GM19023 (cell line): Measurements from ENCODE around the gene SLC17A4.
"Not testable (repeated sequence)": the region's sequence is repeated elsewhere in the genome, so short reads cannot be mapped to it uniquely, and the experiment has no call there.

Experiments
- ATAC-seq: cut with Tn5 transposase; IDR thresholded peaks from one replicate; pipeline ENCODE4 v1.9.1; 2021; ENCODE audit warnings: mild to moderate bottlenecking, moderate library complexity; ENCODE audit not compliant: unreplicated experiment

The SLC17A4 gene

GRCh38 chr6:25754535-25754934, at the start of gene SLC17A4:
SLC17A4 (plus strand) TSS chr6:25754742; CDS start chr6:25761963, 7,221 bp downstream.
- ATAC-seq = no peak

DNA sequence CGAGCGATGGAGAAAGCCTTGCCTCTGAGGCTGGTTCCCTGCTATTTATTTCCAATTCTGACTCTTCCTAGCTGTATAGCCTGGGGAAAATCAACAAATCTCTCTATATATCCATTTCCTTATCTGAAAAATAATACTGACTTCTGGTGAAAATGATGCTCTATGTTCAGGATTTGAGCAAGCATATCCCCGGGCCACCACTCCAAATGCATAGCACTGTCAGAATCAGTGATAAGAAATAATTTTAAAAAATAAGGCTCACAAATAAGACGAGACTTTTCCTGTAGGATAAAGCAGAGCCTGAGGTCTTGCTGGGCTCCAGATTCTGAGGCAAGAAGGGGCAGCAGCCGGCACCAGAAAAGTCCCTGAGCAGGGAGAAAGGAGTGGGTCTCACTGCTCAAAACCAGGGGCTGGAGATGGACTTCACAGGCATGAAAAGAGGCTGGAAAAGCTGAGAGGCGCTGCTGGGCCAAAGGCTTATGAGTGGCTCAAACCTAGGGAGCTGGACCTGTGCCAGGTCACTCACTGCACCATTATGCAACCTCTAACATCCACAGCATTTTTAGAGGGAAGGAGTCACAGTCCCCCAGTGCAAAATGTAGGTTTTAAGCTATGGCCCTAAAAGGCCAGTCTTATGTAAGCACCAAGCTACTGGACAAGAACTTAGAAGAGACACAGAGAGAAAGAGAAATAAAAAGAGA, 48.1 kb upstream of the SLC17A4 start:
- no peak for ATAC-seq

- no peak for ATAC-seq
Measured at GRCh38 chr6:25709761-25710160, 44.8 kb upstream of the SLC17A4 start.

GRCh38 chr6:25710287-25710686, 44.3 kb upstream of the SLC17A4 start:
- no peak for ATAC-seq

GRCh38 chr6:25713824-25714223, 40.7 kb upstream of the SLC17A4 start:
- ATAC-seq = no peak

DNA sequence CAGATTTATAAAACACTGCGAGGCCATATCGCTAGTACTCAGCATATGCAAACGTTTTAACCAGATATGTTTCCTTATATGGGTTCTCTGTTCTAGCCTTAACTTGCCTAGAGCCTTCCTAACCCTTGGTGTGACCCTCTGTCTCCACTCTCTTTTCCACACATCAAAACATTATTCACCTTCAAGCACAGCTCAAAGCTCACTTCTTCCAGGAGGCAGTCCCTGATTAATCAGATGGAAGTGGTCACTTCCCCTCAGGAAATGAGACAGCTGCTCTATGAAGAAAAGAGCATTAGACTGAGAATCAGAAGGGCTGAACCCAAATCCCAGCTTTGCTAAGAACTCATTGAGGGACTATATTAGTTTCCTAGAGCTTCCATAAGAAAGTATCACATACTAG, 39.8 kb upstream of the SLC17A4 start:
- ATAC-seq = no peak

DNA sequence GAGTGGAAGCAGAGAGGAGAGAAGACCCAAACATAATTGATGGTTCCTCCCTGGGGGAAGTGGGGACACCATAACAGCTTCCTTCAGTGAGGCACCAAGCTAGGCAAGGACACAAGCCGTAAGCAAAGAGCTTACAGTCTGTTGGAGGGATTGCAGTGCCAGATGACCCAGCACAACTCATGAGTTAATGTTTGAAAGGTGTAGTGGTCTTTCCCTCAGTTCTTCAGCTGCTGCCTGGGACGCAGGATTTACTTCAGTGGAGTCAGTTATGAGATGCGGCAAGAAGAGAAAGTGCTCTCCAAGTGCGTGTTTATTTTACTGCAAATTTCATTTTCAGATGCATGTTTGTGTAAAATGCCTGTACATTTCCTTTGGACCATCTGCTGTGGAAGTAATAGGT, 38.7 kb upstream of the SLC17A4 start:
- no peak for ATAC-seq

DNA sequence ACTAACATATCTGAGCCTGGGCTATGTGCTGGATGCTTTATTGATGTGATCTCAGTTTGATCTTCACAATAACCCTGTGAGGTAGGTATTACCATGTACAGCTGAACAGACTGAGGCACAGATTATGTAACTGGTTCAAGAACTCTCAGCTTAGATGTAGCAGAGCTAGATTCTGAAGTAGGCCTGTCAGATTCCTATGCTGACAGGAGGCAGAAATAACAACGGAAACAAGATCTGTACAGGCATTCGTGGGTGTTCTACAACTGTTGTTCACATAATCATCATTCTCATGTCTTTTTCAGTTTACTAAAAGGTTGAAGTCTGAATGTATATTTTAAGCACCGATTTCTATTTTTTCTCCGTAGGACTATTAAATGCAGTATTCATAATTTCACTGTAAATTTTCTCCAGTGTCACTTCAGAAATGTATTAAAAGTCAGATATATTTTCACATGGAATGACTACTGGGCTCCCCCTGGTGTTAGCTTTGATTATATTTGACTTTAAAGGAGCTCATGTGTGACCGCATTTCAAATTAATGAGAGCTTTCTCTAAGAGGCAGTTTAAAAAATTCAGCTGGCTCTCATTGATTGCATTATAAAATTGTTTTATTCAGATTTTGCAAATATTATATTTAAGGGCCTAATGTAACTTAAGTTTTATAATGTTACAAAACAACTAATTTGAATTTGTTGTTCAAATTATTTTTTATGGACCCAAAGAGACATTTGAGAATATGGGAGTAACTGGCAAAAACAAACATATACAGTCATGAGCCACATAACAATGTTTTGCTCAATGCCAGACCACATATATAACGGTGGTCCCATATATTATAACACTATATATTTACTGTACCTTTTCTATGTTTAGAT, 36.4 kb upstream of the SLC17A4 start:
- ATAC-seq = no peak

DNA sequence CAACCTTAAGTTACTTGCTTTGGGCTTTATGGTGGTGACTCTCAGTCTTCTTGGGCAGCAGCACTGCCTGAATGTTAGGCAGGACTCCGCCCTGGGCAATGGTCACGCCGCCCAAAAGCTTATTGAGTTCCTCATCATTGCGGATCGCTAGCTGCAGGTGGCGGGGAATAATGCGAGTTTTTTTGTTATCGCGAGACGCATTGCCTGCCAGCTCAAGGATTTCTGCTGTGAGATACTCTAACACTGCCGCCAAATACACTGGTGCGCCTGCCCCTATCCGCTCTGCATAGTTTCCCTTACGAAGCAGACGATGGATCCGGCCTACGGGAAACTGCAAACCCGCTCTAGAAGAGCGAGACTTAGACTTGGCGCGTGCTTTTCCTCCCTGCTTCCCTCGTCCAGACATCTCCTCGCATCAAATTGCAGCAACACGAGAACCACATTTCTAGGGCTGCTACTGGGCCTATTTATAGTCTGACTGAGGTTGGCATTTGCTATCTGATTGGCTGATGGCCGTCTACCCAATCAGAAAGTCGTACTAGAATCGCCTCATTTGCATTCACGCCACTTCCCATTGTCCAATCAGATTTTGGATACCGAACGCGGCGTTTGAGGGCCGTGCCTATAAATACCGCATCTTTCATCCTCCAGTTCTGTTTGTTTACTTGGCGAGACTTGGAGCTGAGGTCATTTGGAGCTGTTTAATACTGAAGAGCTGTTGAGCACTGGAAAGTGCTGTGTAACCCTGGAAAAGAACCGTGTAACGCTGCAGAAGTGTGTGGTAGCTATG, 28.2 kb upstream of the SLC17A4 start:
- ATAC-seq = no peak

- no peak for ATAC-seq
Measured at GRCh38 chr6:25727028-25727427, 27.5 kb upstream of the SLC17A4 start.

DNA sequence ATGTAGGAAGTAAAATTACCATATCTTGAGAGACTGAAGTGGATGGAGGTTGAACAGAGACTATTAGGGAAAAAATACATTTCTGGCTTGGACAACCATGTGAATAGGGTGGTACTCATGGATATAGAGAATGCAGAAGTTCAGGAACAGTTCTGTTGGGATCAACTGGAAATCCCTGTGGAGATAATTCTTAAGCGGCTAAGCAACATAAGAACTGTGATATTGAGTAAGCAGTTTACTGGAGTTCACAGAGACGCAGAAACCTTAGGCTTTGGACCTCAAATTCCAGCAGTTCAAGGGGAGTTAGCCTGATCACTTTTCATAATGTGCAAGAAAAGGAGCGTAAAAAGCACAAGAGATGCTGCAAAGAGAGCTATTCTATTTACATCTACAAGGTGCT, 23.6 kb upstream of the SLC17A4 start:
- no peak for ATAC-seq

DNA sequence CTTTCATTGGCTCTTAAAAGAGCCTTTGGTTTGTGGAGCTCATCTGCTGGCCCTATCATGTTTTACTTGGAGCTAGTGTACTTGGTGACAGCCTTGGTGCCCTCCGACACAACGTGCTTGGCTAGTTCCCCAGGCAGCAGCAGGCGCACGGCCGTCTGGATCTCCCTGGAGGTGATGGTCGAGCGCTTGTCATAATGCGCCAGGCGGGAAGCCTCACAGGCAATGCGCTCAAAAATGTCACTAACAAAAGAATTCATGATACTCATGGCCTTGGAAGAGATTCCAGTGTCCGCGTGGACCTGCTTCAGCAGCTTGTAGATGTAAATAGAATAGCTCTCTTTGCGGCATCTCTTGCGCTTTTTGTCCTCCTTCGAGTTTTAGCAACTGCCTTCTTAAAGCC, 22.8 kb upstream of the SLC17A4 start:
- ATAC-seq = no peak

DNA sequence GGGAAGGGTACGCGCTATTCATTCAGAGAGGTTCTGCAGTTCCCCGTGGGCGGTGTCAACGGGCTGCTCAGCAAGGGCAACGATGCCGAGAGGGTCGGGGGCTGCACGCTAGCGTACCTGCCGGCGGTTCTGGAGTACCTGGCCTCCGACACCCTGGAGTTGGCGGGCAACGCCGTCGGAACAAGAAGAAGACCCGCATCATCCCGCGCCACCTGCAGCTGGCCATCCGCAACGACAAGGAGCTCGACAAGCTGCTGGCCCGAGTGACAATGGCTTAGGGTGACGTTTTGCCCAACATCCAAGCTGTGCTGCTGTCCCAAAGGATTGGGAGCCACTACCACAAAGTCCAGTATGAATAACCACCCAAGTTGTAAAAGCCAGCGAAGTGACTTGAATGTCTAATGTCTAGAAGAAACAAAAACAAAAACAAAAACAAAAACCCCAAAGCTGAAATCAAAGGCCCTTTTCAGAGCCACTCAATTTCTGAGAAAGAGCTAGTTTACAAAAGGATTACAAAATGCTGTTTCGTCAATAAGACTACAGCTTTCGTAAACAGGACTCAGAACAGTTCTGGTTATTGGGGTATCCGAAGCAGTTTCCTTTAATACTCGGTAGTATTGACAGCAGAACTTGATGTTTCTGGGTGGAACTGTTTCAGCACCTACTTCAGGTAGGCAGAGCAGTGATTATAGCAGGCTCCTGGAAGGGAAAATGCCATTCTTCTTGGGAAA, 21.9 kb upstream of the SLC17A4 start:
- ATAC-seq = no peak

- no peak for ATAC-seq
Measured at GRCh38 chr6:25735261-25735660, 19.3 kb upstream of the SLC17A4 start.

- ATAC-seq = no peak
Measured at GRCh38 chr6:25743868-25744267, 10.7 kb upstream of the SLC17A4 start.

GRCh38 chr6:25745836-25746235, 8.7 kb upstream of the SLC17A4 start:
- no peak for ATAC-seq

- no peak for ATAC-seq
Measured at GRCh38 chr6:25746968-25747367, 7.6 kb upstream of the SLC17A4 start.

- ATAC-seq = no peak
Measured at GRCh38 chr6:25747477-25747876, 7.1 kb upstream of the SLC17A4 start.

DNA sequence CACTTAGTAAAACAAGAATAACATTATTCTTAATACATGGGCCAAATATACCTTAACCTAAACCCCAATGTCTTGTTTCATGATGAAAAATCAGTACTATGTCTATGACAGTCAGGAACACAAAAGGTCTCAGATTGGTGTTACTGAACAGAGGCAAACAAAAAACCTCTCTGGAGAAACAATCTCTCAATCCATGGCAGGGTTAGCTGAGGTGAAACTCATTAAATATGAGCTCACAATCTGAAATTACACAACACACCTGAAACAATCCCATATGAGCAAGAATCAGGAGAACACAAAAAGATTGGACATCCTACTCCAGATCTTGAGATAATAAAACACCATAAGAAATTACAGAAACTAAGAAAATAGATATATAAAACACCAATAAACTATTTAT, 6.5 kb upstream of the SLC17A4 start:
- ATAC-seq = no peak

DNA sequence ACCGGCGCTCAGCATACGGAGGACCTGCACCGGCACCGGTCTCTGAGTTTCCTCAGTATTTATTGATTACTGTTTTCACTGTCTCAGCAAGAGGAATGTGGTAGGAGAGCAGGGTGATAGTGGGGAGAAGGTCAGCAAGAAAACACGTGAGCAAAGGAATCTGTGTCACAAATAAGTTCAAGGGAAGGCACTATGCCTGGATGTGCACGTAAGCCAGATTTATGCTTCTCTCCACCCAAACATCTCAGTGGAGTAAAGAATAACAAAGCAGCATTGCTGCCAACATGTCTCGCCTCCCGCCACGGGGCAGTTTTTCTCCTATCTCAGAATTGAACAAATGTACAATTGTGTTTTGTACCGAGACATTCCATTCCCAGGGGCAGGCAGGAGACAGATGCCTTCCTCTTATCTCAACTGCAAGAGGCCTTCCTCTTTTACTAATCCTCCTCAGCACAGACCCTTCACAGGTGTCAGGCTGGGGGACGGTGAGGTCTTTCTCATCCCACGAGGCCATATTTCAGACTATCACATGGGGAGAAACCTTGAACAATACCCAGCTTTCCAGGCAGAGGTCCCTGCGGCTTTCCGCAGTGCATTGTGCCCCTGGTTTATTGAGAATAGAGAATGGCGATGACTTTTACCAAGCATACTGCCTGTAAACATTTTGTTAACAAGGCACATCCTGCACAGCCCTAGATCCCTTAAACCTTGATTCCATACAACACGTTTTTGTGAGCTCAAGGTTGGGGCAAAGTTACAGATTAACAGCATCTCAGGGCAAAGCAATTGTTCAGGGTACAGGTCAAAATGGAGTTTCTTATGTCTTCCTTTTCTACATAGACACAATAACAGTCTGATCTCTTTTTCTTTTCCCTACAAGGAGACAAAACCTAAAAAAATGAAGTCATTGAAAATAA, 5.7 kb upstream of the SLC17A4 start:
- not testable (repeated sequence) for ATAC-seq
